MM.1S (cell line): ENCODE results near the gene WBP1L.

ENCODE experiments used
- EZH2 ChIP-seq: fragments of 300-600 bp; sonication (generic); optimal IDR thresholded peaks from 2 replicates; pipeline ENCODE3; 2017; ENCODE audit warnings: low read depth, mild to moderate bottlenecking, antibody characterized with exemption, low read length, mixed read lengths
- EZH2phosphoT487 ChIP-seq: fragments of 300-600 bp; sonication (generic); IDR thresholded peaks from 2 replicates; pipeline ENCODE4 v1.6.1; 2018; ENCODE audit warnings: antibody characterized with exemption, low read length
- TF ChIP-seq, protein P1 (sequence below): fragments of 300-600 bp; sonication (generic); IDR thresholded peaks from 2 replicates; pipeline ENCODE4 v1.5.1; 2016; ENCODE audit warnings: antibody characterized with exemption, low read length, mixed read lengths

DNA sequence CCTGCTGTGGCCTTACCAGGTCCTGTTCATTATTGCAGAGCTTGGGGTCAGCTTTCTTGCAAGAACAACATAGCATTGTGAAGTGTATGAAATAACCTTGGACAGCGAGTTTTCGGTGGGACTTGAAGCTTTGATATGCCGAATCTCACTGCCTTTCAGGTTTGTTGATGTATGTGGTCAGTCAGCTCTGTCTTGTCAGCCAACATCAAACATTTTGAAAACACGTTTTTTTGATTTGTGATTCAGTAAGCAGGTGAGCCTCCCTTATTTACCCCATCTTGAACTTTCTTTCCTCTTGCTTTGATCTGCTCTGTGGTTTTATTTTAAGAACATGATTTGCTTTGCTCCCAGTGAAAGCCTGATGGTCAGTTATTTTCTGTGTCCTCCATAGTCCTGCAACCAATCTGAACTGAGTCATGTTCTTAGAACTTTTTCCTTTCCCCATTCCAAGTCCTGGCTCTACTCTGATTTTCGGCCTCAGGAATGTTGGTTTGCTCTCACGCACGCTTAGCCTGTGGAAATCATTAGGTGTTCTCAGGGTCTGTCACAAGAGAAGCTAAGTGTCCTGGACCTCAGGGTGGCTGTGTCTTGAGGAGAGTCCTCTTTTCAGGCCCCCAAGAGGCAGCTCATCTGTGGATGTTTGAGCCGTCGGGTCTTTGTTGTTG, 8.7 kb downstream of the WBP1L start:
- TF ChIP-seq, protein P1, sequence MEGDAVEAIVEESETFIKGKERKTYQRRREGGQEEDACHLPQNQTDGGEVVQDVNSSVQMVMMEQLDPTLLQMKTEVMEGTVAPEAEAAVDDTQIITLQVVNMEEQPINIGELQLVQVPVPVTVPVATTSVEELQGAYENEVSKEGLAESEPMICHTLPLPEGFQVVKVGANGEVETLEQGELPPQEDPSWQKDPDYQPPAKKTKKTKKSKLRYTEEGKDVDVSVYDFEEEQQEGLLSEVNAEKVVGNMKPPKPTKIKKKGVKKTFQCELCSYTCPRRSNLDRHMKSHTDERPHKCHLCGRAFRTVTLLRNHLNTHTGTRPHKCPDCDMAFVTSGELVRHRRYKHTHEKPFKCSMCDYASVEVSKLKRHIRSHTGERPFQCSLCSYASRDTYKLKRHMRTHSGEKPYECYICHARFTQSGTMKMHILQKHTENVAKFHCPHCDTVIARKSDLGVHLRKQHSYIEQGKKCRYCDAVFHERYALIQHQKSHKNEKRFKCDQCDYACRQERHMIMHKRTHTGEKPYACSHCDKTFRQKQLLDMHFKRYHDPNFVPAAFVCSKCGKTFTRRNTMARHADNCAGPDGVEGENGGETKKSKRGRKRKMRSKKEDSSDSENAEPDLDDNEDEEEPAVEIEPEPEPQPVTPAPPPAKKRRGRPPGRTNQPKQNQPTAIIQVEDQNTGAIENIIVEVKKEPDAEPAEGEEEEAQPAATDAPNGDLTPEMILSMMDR = no peak
- TF ChIP-seq EZH2 (no peak), EZH2phosphoT487 (no peak)
